Breast epithelium (tissue), 3 donors: ENCODE data around the gene HEPN1.

Source experiments
- POLR2A ChIP-seq: fragments of 450-650 bp; IDR thresholded peaks from one replicate; pipeline ENCODE4 v1.6.1; 2016; ENCODE audit warnings: antibody characterized with exemption, mild to moderate bottlenecking, moderate library complexity
- TF ChIP-seq, protein P1 (sequence below), 3 donors: fragments of 450-650 bp; IDR thresholded peaks; one replicate each; pipeline ENCODE4 v1.5.1; 2016 to 2017; ENCODE audit warnings: antibody characterized with exemption in 3 of 3, mild to moderate bottlenecking in 3 of 3, moderate library complexity in 3 of 3

DNA sequence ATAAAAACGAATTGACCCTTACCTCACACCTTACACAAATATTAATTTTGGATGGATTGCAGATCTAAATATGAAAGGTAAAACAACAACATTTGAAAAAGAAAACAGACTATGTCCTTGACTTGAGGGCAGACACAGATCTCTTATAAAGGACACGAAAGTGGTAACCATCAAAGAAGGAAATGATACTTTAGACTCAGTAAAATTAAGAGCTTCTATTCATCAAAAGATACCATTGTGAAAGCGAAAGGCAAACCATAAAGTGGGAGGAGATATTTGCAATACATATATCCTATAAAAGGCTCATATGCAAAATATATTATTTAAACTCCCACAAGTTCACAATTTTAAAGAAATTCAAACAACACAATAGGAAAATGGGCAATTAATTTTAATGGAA is 11.7 kb downstream of the HEPN1 start:
- TF ChIP-seq, protein P1, sequence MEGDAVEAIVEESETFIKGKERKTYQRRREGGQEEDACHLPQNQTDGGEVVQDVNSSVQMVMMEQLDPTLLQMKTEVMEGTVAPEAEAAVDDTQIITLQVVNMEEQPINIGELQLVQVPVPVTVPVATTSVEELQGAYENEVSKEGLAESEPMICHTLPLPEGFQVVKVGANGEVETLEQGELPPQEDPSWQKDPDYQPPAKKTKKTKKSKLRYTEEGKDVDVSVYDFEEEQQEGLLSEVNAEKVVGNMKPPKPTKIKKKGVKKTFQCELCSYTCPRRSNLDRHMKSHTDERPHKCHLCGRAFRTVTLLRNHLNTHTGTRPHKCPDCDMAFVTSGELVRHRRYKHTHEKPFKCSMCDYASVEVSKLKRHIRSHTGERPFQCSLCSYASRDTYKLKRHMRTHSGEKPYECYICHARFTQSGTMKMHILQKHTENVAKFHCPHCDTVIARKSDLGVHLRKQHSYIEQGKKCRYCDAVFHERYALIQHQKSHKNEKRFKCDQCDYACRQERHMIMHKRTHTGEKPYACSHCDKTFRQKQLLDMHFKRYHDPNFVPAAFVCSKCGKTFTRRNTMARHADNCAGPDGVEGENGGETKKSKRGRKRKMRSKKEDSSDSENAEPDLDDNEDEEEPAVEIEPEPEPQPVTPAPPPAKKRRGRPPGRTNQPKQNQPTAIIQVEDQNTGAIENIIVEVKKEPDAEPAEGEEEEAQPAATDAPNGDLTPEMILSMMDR (IDR thresholded peaks at IDR 0.05) = no peak
- no peak for TF ChIP-seq POLR2A
